GM12878 (cell line): ENCODE data around the gene CACNA2D4.

Experiments
- EZH2 ChIP-seq: IDR thresholded peaks from 2 replicates; pipeline ENCODE4 v1.6.1; 2012; ENCODE audit warnings: low read depth, mild to moderate bottlenecking, control low read depth, inconsistent platforms, low read length, borderline replicate concordance; ENCODE audit not compliant: control insufficient read depth
- POLR2AphosphoS2 ChIP-seq: IDR thresholded peaks from 2 replicates; pipeline ENCODE4 v1.6.1; 2011; ENCODE audit warnings: low read depth, mild to moderate bottlenecking, low read length, improper control_type of control experiment, moderate library complexity

DNA sequence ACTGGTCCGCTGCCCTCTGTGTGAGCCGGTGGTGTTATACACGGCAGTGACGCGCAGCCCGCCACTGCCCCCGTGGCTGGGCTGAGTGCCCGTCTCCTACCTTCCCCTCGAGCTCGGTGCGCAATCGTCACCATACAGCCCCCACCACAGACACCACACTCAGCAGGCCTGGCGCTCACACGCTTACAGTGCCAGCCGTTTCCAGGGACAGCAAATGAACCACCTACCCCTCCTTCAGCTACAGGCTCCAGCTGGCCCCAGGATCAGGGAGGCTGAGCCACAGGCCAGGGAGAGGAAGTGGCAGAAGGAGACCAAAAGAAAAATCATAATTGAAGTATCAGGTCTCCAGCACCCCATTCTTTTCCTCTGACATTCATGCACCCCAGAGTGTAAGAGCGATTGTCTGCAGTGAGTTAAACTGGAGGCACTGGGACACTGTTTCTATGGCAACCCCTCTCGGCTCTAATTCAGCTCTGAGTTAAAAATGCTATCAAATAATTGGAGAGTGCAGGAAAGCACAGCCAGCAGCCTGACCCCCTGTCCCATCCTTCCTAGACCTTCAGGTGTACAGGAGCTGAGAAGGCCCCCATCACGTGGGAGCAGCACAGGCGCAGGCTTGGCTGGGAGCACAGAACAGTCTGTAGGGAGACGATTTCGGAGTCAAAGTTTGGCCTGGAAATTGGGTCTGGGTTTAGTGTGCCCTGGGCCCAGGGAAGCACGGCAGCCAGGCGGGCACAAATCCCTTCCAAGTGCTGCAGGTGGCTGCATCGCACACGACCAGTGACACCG, 80.1 kb downstream of the CACNA2D4 start:
- TF ChIP-seq EZH2 (no peak), POLR2AphosphoS2 (no peak)
